ENCODE data around the gene ZNF140. TPM values are rescaled to one million over a fixed set of nuclear protein-coding genes. Genes with fewer than 3 reads are reported as not detected.
A peak's percentile ranks its signal among the peaks of the same experiment; 100 is the strongest.

The ZNF140 gene
- total RNA-seq, 1 experiment from 2014 or later, result 21.7 TPM

GRCh38 chr12:133129368-133130037 is 48.8 kb downstream of the ZNF140 start:
- Mint-ChIP-seq H3K9me3 (peaks cover 62 to 82% of the 10 kb centered on the region in 2 experiments), H3K36me3 (ENCODE audit: insufficient read depth in 1 of 3, low read depth in 3 of 3) (peaks cover 66 to 79% (median 79%) of the 10 kb centered on the region in 3 experiments)
- no peak for DNase-seq

More at GRCh38 chr12:133129368-133130037, 48.8 kb downstream of the ZNF140 start:
- Histone ChIP-seq H2AK5ac (ENCODE audit: insufficient read length, low read length) (no peak overlapping the region), H3K56ac (ENCODE audit: insufficient read length, low read depth, low read length) (no peak overlapping the region), H2BK12ac (ENCODE audit: insufficient read length, low read depth, low read length) (no peak overlapping the region), H3K4me1 (ENCODE audit: insufficient read depth, low read length) (no peaks in the 10 kb centered on the region), H3K27ac (ENCODE audit: insufficient read length, low read depth, low read length) (no peak overlapping the region), H3K79me2 (ENCODE audit: insufficient read depth, low read length) (peaks cover 3% of the 10 kb centered on the region; the same call in 1 of the 2 replicates), H4K5ac (ENCODE audit: insufficient read length, low read depth, low read length) (no peak overlapping the region), H3T11ph (ENCODE audit: low read length) (no peak overlapping the region), H2BK120ac (ENCODE audit: low read depth, low read length, poor library complexity, severe bottlenecking) (no peak overlapping the region), H4K8ac (replicated peaks; ENCODE audit: insufficient read length, low read depth, low read length) (no peak overlapping the region), H2BK20ac (ENCODE audit: low read depth, low read length, poor library complexity, severe bottlenecking) (no peak overlapping the region), H3K79me1 (ENCODE audit: insufficient read depth, low read depth, low read length, poor library complexity, severe bottlenecking) (no peaks in the 10 kb centered on the region), H4K91ac (ENCODE audit: insufficient read length, low read depth, low read length) (no peak overlapping the region), H3K27me3 (ENCODE audit: insufficient read depth, low read length) (no peaks in the 10 kb centered on the region), H3K14ac (ENCODE audit: insufficient read depth, low read length) (peak overlapping the region; percentile 82; the same call in 1 of the 2 replicates), H3K23me2 (ENCODE audit: insufficient read length, low read depth, low read length, poor library complexity, severe bottlenecking) (peaks cover 4% of the 10 kb centered on the region), H3K4me2 (ENCODE audit: insufficient read depth, insufficient read length, low read length) (peak overlapping the region; percentile 32), H3K9ac (ENCODE audit: extremely low read depth, insufficient read length, low read length) (peak overlapping the region; percentile 75), H2BK15ac (ENCODE audit: low read depth, low read length) (no peak overlapping the region), H2BK5ac (ENCODE audit: insufficient read length, low read length) (no peak overlapping the region), H2AFZ (ENCODE audit: low read length) (no peak overlapping the region), H4K20me1 (ENCODE audit: control insufficient read depth, insufficient read depth, insufficient read length) (no peaks in the 10 kb centered on the region), H3K23ac (ENCODE audit: insufficient read length, low read depth, low read length) (no peak overlapping the region), H3K4ac (ENCODE audit: low read depth, low read length) (no peak overlapping the region), H3K9me3 (ENCODE audit: control insufficient read depth, low read depth, low read length) (peaks cover 37% of the 10 kb centered on the region), H3K18ac (ENCODE audit: insufficient read length, low read depth, low read length) (peak overlapping the region; percentile 57)
- Mint-ChIP-seq H3K4me3 (peak overlapping the region; percentile 93), H3K27me3 (ENCODE audit: low read depth) (no peaks in the 10 kb centered on the region; the same call in 1 of the 2 replicates), H3K27ac (peak overlapping the region in 1 of 3 experiments; percentile 31; a peak in 3 of 7 replicates), H3K4me1 (peaks cover 8 to 11% of the 10 kb centered on the region in 2 experiments)
- WGBS (ENCODE audit: extremely low coverage, insufficient read length, low lambda C conversion rate), result no CpG with 5 or more reads among the region's 26 CpGs
- TF ChIP-seq, protein P1, sequence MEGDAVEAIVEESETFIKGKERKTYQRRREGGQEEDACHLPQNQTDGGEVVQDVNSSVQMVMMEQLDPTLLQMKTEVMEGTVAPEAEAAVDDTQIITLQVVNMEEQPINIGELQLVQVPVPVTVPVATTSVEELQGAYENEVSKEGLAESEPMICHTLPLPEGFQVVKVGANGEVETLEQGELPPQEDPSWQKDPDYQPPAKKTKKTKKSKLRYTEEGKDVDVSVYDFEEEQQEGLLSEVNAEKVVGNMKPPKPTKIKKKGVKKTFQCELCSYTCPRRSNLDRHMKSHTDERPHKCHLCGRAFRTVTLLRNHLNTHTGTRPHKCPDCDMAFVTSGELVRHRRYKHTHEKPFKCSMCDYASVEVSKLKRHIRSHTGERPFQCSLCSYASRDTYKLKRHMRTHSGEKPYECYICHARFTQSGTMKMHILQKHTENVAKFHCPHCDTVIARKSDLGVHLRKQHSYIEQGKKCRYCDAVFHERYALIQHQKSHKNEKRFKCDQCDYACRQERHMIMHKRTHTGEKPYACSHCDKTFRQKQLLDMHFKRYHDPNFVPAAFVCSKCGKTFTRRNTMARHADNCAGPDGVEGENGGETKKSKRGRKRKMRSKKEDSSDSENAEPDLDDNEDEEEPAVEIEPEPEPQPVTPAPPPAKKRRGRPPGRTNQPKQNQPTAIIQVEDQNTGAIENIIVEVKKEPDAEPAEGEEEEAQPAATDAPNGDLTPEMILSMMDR (conservative IDR thresholded peaks at IDR 0.05), result no peak

Data from H9 (cell line).